ENCODE results near the gene LTF.
"Not testable (repeated sequence)": the region's sequence is repeated elsewhere in the genome, so short reads cannot be mapped to it uniquely, and the experiment has no call there.

The LTF gene

GRCh38 chr3:46442576-46443530 is 21.9 kb downstream of the LTF start:
- no peak overlapping the region for H3K27ac ChIP-seq
- intact Hi-C loops (cut with DNase I; ENCODE audit: low total_unique reads) = loop anchor here (5.0 kb wide), 1 partner anchor 911 kb away; no protein-coding TSS in a partner anchor
- TF ChIP-seq CTCF (IDR thresholded peaks at IDR 0.05) = no peak

GRCh38 chr3:46440531-46441294 is 24.0 kb downstream of the LTF start:
- Histone ChIP-seq H3K9me3 (no peaks in the 10 kb centered on the region), H3K36me3 (no peaks in the 10 kb centered on the region), H3K4me1 (peaks cover 0 to 5% (median 0%) of the 10 kb centered on the region in 4 donors), H3K27ac (no peak overlapping the region), H3K4me3 (no peak overlapping the region), H3K27me3 (no peaks in the 10 kb centered on the region)
- TF ChIP-seq CTCF (IDR thresholded peaks at IDR 0.05) = no peak
- intact Hi-C loops (cut with DNase I; ENCODE audit: low total_unique reads) = loop anchor here (5.0 kb wide), 1 partner anchor 908 kb away; no protein-coding TSS in a partner anchor
- DNase-seq = no peak

More at GRCh38 chr3:46442576-46443530, 21.9 kb downstream of the LTF start:
- Histone ChIP-seq H3K36me3 (no peaks in the 10 kb centered on the region), H3K9me3 (no peaks in the 10 kb centered on the region), H3K27me3 (no peaks in the 10 kb centered on the region), H3K4me1 (peaks cover 0 to 5% (median 0%) of the 10 kb centered on the region in 4 donors), H3K4me3 (no peak overlapping the region)
- DNase-seq = no peak

GRCh38 chr3:46438831-46439230 is 25.9 kb downstream of the LTF start:
- TF ChIP-seq CTCF (IDR thresholded peaks at IDR 0.05) = no peak
- intact Hi-C loops (cut with DNase I; ENCODE audit: low total_unique reads) = no loop called here
- Histone ChIP-seq H3K27me3 (no peaks in the 10 kb centered on the region), H3K27ac (no peak overlapping the region), H3K36me3 (no peaks in the 10 kb centered on the region), H3K9me3 (no peaks in the 10 kb centered on the region), H3K4me3 (no peak overlapping the region), H3K4me1 (peaks cover 0 to 5% (median 0%) of the 10 kb centered on the region in 4 donors)
- DNase-seq = no peak

GRCh38 chr3:46435081-46435726 is 29.5 kb downstream of the LTF start:
- TF ChIP-seq CTCF (IDR thresholded peaks at IDR 0.05) = no peak
- DNase-seq = no peak
- no peaks in the 10 kb centered on the region for H3K36me3 ChIP-seq
- intact Hi-C loops (cut with DNase I; ENCODE audit: low total_unique reads) = no loop called here
- no peaks in the 10 kb centered on the region for H3K4me1 ChIP-seq
- no peak overlapping the region for H3K4me3 ChIP-seq
- no peak overlapping the region for H3K27ac ChIP-seq
- no peaks in the 10 kb centered on the region for H3K27me3 ChIP-seq
- no peaks in the 10 kb centered on the region for H3K9me3 ChIP-seq

- Histone ChIP-seq H3K4me1 (no peaks in the 10 kb centered on the region), H3K27me3 (no peaks in the 10 kb centered on the region), H3K4me3 (no peak overlapping the region), H3K27ac (no peak overlapping the region), H3K9me3 (no peaks in the 10 kb centered on the region), H3K36me3 (no peaks in the 10 kb centered on the region)
- no peak for TF ChIP-seq CTCF (IDR thresholded peaks at IDR 0.05)
- intact Hi-C loops (cut with DNase I; ENCODE audit: low total_unique reads) = no loop called here
- no peak for DNase-seq
Measured at GRCh38 chr3:46433841-46434240, 30.9 kb downstream of the LTF start.

GRCh38 chr3:46433118-46433517 is 31.6 kb downstream of the LTF start:
- intact Hi-C loops (cut with DNase I; ENCODE audit: low total_unique reads); H3K9me3 ChIP-seq; H3K27ac ChIP-seq; H3K4me1 ChIP-seq; DNase-seq; H3K4me3 ChIP-seq; H3K36me3 ChIP-seq; H3K27me3 ChIP-seq: not testable (repeated sequence)

GRCh38 chr3:46431905-46432304 is 32.8 kb downstream of the LTF start:
- H3K27me3 ChIP-seq; H3K27ac ChIP-seq; H3K4me3 ChIP-seq; DNase-seq; H3K9me3 ChIP-seq; H3K4me1 ChIP-seq; intact Hi-C loops (cut with DNase I; ENCODE audit: low total_unique reads); H3K36me3 ChIP-seq: not testable (repeated sequence)

GRCh38 chr3:46430879-46431278 is 33.8 kb downstream of the LTF start:
- H3K4me1 ChIP-seq; H3K27me3 ChIP-seq; H3K4me3 ChIP-seq; H3K27ac ChIP-seq; intact Hi-C loops (cut with DNase I; ENCODE audit: low total_unique reads); H3K9me3 ChIP-seq; H3K36me3 ChIP-seq; DNase-seq: not testable (repeated sequence)
